Measurements from ENCODE around the gene MAMDC4. TPM values are rescaled to one million over a fixed set of nuclear protein-coding genes. Genes with fewer than 3 reads are reported as not detected.

Gene MAMDC4
- total and polyA plus RNA-seq, 2 of the 8 experiments (the other 6 are each of a cell fraction or from before 2014, with no cell fraction given), result 3.1 to 4.5 TPM

DNA sequence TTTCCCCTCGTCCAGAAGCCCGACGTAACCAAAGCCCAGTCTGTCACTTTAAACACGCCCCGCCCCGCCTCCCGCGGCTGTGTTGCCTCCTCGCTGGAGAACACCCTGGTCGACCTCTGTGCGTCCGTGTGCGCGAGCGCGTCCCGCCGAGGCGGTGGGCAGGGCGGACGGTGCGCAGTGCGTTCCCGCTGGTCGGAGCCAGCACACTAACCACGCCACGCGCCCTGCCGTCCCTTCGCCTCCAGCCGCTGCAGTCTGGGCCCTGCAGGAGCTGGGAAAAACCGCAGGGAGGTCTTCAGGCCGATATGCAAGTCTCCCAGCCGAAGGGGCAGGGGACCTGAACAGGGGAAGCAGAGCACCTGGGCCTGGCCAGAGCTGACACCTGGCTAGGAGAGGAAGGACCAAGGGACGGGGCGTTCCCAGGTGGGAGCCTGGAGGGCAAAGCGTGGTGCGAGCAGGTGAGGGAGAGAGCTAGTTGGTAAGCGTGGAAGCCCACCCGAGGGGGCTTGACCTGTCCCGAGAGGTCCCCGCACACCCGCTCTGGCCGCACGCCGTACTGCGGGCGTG is 4.2 kb upstream of the MAMDC4 start:
- CTCF ChIA-PET (ENCODE audit: partially characterized antibody), result interaction anchor here (0.6 to 2.6 kb wide), 9 partner anchors 29 to 745 kb away, joined by 3 to 7 read pairs (median 5); partner anchors contain the start of genes C8G and FBXW5
- H3K56ac ChIP-seq (replicated peaks; ENCODE audit: insufficient read length, low read depth, low read length), result peak overlapping the region; percentile 71
- H3K4ac ChIP-seq (replicated peaks; ENCODE audit: insufficient read length, low read depth, low read length), result peak overlapping the region; percentile 100
- DNase-seq (ENCODE audit: low read depth in 1 of 2, low spot score in 2 of 2) (peak in 1 of 2 experiments; percentile 89), FAIRE-seq (no peak)
- H3K79me2 ChIP-seq (ENCODE audit: control insufficient read depth in 1 of 2, insufficient read depth in 2 of 2, low read length in 2 of 2), result no peaks in the 10 kb centered on the region
- peak overlapping the region; percentile 80 for H3K14ac ChIP-seq (ENCODE audit: insufficient read length)
- peak overlapping the region; percentile 52 for H3K18ac ChIP-seq (ENCODE audit: extremely low read depth, low read length)
- H3K9ac ChIP-seq (replicated peaks in 1 of 4; ENCODE audit: extremely low read depth in 1 of 4, low read depth in 3 of 4, low read length in 3 of 4), result peak overlapping the region; percentile 33 to 65 (median 52)
- no peaks in the 10 kb centered on the region; a peak in 1 of 4 replicates for H3K9me3 ChIP-seq (ENCODE audit: insufficient read depth in 2 of 2, low read depth in 1 of 2, low read length in 1 of 2)
- H3K36me3 ChIP-seq (ENCODE audit: control insufficient read depth in 2 of 4, insufficient read depth in 4 of 4, low read length in 3 of 4), result peaks cover 0 to 7% (median 3%) of the 10 kb centered on the region in 4 experiments; a peak in 4 of 8 replicates
- H2BK20ac ChIP-seq (ENCODE audit: low read length), result no peak overlapping the region
- peak overlapping the region; percentile 98 for H2BK5ac ChIP-seq (ENCODE audit: low read depth, low read length)
- H2AFZ ChIP-seq (ENCODE audit: low read length), result no peak overlapping the region
- POLR2A ChIA-PET (ENCODE audit: partially characterized antibody), result interaction anchor here (0.7 to 20.5 kb wide), 22 partner anchors 9 to 231 kb away, joined by 3 to 248 read pairs (median 4); partner anchors contain the start of genes CLIC3, FBXW5, MAMDC4 and RABL6
- WGBS, 2 experiments (ENCODE audit: extremely low coverage in 1 of 2, insufficient coverage in 1 of 2, insufficient read length in 1 of 2, insufficient replicate concordance in 2 of 2, low coverage in 1 of 2, low lambda C conversion rate in 2 of 2, missing lambda C conversion rate in 1 of 2), result 4% methylated on average over 39 of the region's 48 CpGs; no CpG with 5 or more reads in 1 of the 2 experiments
- peak overlapping the region; percentile 100 for H4K91ac ChIP-seq (replicated peaks; ENCODE audit: insufficient read length, low read length)
- peak overlapping the region; percentile 83 for H4K8ac ChIP-seq (ENCODE audit: extremely low read depth, insufficient read depth, low read length)
- peak overlapping the region; percentile 75 to 88 for H3K4me2 ChIP-seq (ENCODE audit: insufficient read depth in 1 of 2, low read depth in 2 of 2, low read length in 2 of 2)
- H4K5ac ChIP-seq (ENCODE audit: insufficient read length, low read depth, low read length), result peak overlapping the region; percentile 46
- H3K79me1 ChIP-seq (ENCODE audit: low read depth, low read length), result no peaks in the 10 kb centered on the region; the same call in 1 of the 2 replicates
- H3K4me3 ChIP-seq (ENCODE audit: extremely low read depth in 1 of 4, insufficient read depth in 2 of 4, low read depth in 3 of 4, low read length in 4 of 4), result peak overlapping the region; percentile 81 to 89 (median 83)
- H2BK120ac ChIP-seq (replicated peaks; ENCODE audit: low read depth, low read length), result peak overlapping the region; percentile 43
- H4K20me1 ChIP-seq (replicated peaks in 1 of 2; ENCODE audit: control insufficient read depth in 1 of 2, insufficient read depth in 2 of 2, low read length in 2 of 2), result peaks cover 7% of the 10 kb centered on the region in 2 experiments
- peaks cover 2 to 12% (median 7%) of the 10 kb centered on the region in 4 experiments; a peak in 6 of 7 replicates for H3K27me3 ChIP-seq (replicated peaks in 1 of 4; ENCODE audit: control insufficient read depth in 3 of 4, extremely low read depth in 1 of 4, insufficient read depth in 3 of 4, low read length in 3 of 4)
- H3K23ac ChIP-seq (ENCODE audit: insufficient read length), result no peak overlapping the region
- no peak overlapping the region for H3K27ac ChIP-seq (ENCODE audit: low read depth, low read length)
- peak overlapping the region; percentile 60; the same call in 1 of the 2 replicates for H2BK12ac ChIP-seq (ENCODE audit: low read depth, low read length)
- H3K4me1 ChIP-seq (replicated peaks in 1 of 4; ENCODE audit: control insufficient read depth in 3 of 4, insufficient read depth in 4 of 4, low read length in 3 of 4), result peaks cover 0 to 18% (median 9%) of the 10 kb centered on the region in 4 experiments; a peak in 5 of 7 replicates
- peak overlapping the region; percentile 81; the same call in 1 of the 2 replicates for H2BK15ac ChIP-seq (ENCODE audit: low read length)
- H3K23me2 ChIP-seq (ENCODE audit: low read depth, low read length), result peaks cover 13% of the 10 kb centered on the region
- no peak overlapping the region for H2AK5ac ChIP-seq (ENCODE audit: low read depth, low read length)
- TF ChIP-seq SP4 (IDR thresholded peaks at IDR 0.05; ENCODE audit: low read length) (no peak), POLR2A (IDR thresholded peaks at IDR 0.05; ENCODE audit: control extremely low read depth in 1 of 2, low read depth in 2 of 2, low read length in 2 of 2) (no peak), SUZ12 (IDR thresholded peaks at IDR 0.05; ENCODE audit: low read length) (no peak), SAP30 (IDR thresholded peaks at IDR 0.05; ENCODE audit: insufficient read depth, insufficient replicate concordance, low read length) (no peak), BCL11A (IDR thresholded peaks at IDR 0.05; ENCODE audit: low read depth in 2 of 2, low read length in 2 of 2) (no peak), PHF8 (conservative IDR thresholded peaks at IDR 0.05; ENCODE audit: low read depth, low read length) (peak; percentile 17), SIRT6 (IDR thresholded peaks at IDR 0.05; ENCODE audit: low read length) (no peak)
- TF ChIP-seq, protein P1, sequence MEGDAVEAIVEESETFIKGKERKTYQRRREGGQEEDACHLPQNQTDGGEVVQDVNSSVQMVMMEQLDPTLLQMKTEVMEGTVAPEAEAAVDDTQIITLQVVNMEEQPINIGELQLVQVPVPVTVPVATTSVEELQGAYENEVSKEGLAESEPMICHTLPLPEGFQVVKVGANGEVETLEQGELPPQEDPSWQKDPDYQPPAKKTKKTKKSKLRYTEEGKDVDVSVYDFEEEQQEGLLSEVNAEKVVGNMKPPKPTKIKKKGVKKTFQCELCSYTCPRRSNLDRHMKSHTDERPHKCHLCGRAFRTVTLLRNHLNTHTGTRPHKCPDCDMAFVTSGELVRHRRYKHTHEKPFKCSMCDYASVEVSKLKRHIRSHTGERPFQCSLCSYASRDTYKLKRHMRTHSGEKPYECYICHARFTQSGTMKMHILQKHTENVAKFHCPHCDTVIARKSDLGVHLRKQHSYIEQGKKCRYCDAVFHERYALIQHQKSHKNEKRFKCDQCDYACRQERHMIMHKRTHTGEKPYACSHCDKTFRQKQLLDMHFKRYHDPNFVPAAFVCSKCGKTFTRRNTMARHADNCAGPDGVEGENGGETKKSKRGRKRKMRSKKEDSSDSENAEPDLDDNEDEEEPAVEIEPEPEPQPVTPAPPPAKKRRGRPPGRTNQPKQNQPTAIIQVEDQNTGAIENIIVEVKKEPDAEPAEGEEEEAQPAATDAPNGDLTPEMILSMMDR (IDR thresholded peaks at IDR 0.05; ENCODE audit: control extremely low read depth in 1 of 3, insufficient read depth in 1 of 3, low read depth in 1 of 3, low read length in 3 of 3), result no peak
- TF ChIP-seq, protein P2, sequence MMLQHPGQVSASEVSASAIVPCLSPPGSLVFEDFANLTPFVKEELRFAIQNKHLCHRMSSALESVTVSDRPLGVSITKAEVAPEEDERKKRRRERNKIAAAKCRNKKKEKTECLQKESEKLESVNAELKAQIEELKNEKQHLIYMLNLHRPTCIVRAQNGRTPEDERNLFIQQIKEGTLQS (IDR thresholded peaks at IDR 0.05; ENCODE audit: insufficient read depth, low read depth, low read length), result no peak

Measured in H1 (cell line).